SK-N-SH (cell line): ENCODE measurements around the gene SLC37A3. TPM values are rescaled to one million over a fixed set of nuclear protein-coding genes. Genes with fewer than 3 reads are reported as not detected.

Experiments used
- CTCF ChIA-PET: fragments of 300-600, 350-600 bp; formaldehyde crosslinking; extraction: SDS; loops from one replicate; lab custom pipeline; 2021; lab: Yijun Ruan, JAX
- POLR2A ChIA-PET: fragments of 350-600 bp; sonication (Branson Sonifier 250); formaldehyde crosslinking; extraction: SDS; loops from one replicate; lab custom pipeline; 2020; ENCODE audit warnings: antibody characterized with exemption, inconsistent platforms; lab: Yijun Ruan, JAX
- DNase-seq: peaks from one replicate; pipeline ENCODE4 v3.0.0; 2012
- H2AFZ ChIP-seq: fragments of 200-600 bp; sonication (generic); 2 replicates; pipeline ENCODE4 v1.8.1; 2016; ENCODE audit warnings: antibody characterized with exemption, mild to moderate bottlenecking, low read depth
- H3F3A ChIP-seq: fragments of 200-600 bp; sonication (generic); replicated peaks from 2 replicates; pipeline ENCODE3; 2016; ENCODE audit warnings: antibody characterized with exemption, mild to moderate bottlenecking; ENCODE audit not compliant: insufficient read depth
- H3K27ac ChIP-seq, 2 experiments: fragments of 200-500 bp in 1 of 2; fragments of 200-600 bp in 1 of 2; sonication (Bioruptor generic) in 1 of 2; sonication (generic), shearing (Covaris generic) in 1 of 2; 2 replicates each; pipeline versions ENCODE4 v1.5.1 to v1.6.1; 2014 to 2016; ENCODE audit warnings: low read depth in 2 of 2, inconsistent platforms in 1 of 2, low read length in 1 of 2, mild to moderate bottlenecking in 1 of 2, mixed read lengths in 1 of 2
- H3K27me3 ChIP-seq: fragments of 200-600 bp; sonication (generic), shearing (Covaris generic); 2 replicates; pipeline ENCODE4 v1.6.1; 2016; ENCODE audit warnings: mixed run types; ENCODE audit not compliant: insufficient read depth
- H3K36me3 ChIP-seq, 2 experiments: fragments of 200-500 bp in 1 of 2; fragments of 200-600 bp in 1 of 2; sonication (Bioruptor generic) in 1 of 2; sonication (generic) in 1 of 2; replicated peaks in 1 of 2; 2 replicates each; pipeline versions ENCODE3 to v1.5.1; 2014 to 2016; ENCODE audit warnings: low read length in 1 of 2, mild to moderate bottlenecking in 1 of 2; ENCODE audit not compliant: insufficient read depth in 2 of 2, control insufficient read depth in 1 of 2
- H3K4me1 ChIP-seq, 2 experiments: fragments of 200-500 bp in 1 of 2; fragments of 200-600 bp in 1 of 2; sonication (Bioruptor generic) in 1 of 2; sonication (generic), shearing (Covaris generic) in 1 of 2; 2 replicates each; pipeline versions ENCODE4 v1.5.1 to v1.6.1; 2014 to 2016; ENCODE audit warnings: low read depth in 1 of 2, low read length in 1 of 2, mixed run types in 1 of 2; ENCODE audit not compliant: insufficient read depth in 2 of 2, control insufficient read depth in 1 of 2
- H3K4me2 ChIP-seq: fragments of 200-600 bp; sonication (generic), shearing (Covaris generic); 2 replicates; pipeline ENCODE4 v1.6.1; 2017; ENCODE audit warnings: mixed run types
- H3K4me3 ChIP-seq, 2 experiments: fragments of 200-500 bp in 1 of 2; fragments of 200-600 bp in 1 of 2; sonication (Bioruptor generic) in 1 of 2; sonication (generic), shearing (Covaris generic) in 1 of 2; 2 replicates each; pipeline versions ENCODE4 v1.5.1 to v1.8.1; 2014 to 2016; ENCODE audit warnings: low read depth in 2 of 2, inconsistent platforms in 1 of 2, low read length in 1 of 2, mild to moderate bottlenecking in 1 of 2, mixed read lengths in 1 of 2, moderate library complexity in 1 of 2
- H3K79me2 ChIP-seq: fragments of 200-600 bp; sonication (generic); 2 replicates; pipeline ENCODE4 v1.8.1; 2017; ENCODE audit warnings: mild to moderate bottlenecking; ENCODE audit not compliant: insufficient read depth
- H3K9ac ChIP-seq: fragments of 200-600 bp; sonication (generic); 2 replicates; pipeline ENCODE4 v1.6.1; 2017; ENCODE audit warnings: mixed run types
- H3K9me2 ChIP-seq: fragments of 200-600 bp; sonication (generic); 2 replicates; pipeline ENCODE4 v1.6.1; 2017; ENCODE audit warnings: mixed run types
- H3K9me3 ChIP-seq: fragments of 200-600 bp; sonication (generic); 2 replicates; pipeline ENCODE4 v1.6.1; 2017; ENCODE audit warnings: mixed run types, mild to moderate bottlenecking, moderate library complexity
- H4K20me1 ChIP-seq: fragments of 200-600 bp; sonication (generic); 2 replicates; pipeline ENCODE4 v1.6.1; 2017; ENCODE audit warnings: mild to moderate bottlenecking, mixed run types; ENCODE audit not compliant: insufficient read depth
- CHD2 ChIP-seq: fragments of 150-350 bp; IDR thresholded peaks from 2 replicates; pipeline ENCODE4 v1.6.1; 2018; ENCODE audit warnings: low read length; ENCODE audit not compliant: partially characterized antibody
- CTCF ChIP-seq: fragments of 200-600 bp; sonication (generic); IDR thresholded peaks from 2 replicates; pipeline ENCODE4 v1.6.1; 2017; ENCODE audit warnings: antibody characterized with exemption, mild to moderate bottlenecking, moderate library complexity
- EP300 ChIP-seq, 2 experiments: IDR thresholded peaks; 2 replicates each; pipeline versions ENCODE4 v1.4.0 to v1.6.1; 2012; ENCODE audit warnings: borderline replicate concordance in 1 of 2, low read depth in 1 of 2, low read length in 1 of 2
- FOSL2 ChIP-seq: IDR thresholded peaks from 2 replicates; pipeline ENCODE4 v1.4.0; 2012; ENCODE audit warnings: low read depth, mild to moderate bottlenecking, moderate library complexity, borderline replicate concordance
- FOXJ3 ChIP-seq: sonication (generic); formaldehyde crosslinking; IDR thresholded peaks from 2 replicates; pipeline ENCODE4 v1.5.1; 2020; ENCODE audit warnings: mild to moderate bottlenecking, missing genetic modification reagents
- GABPA ChIP-seq: IDR thresholded peaks from 2 replicates; pipeline ENCODE4 v1.4.0; 2012; ENCODE audit warnings: low read depth, mild to moderate bottlenecking
- IRF3 ChIP-seq: fragments of 150-350 bp; IDR thresholded peaks from 2 replicates; pipeline ENCODE4 v1.6.1; 2016; ENCODE audit warnings: mild to moderate bottlenecking, low read depth, low read length
- JUND ChIP-seq: IDR thresholded peaks from 2 replicates; pipeline ENCODE4 v1.4.0; 2012
- MAX ChIP-seq: IDR thresholded peaks from 2 replicates; pipeline ENCODE4 v1.4.0; 2012; ENCODE audit warnings: low read depth
- NFIC ChIP-seq: IDR thresholded peaks from 2 replicates; pipeline ENCODE4 v1.4.0; 2012; ENCODE audit warnings: borderline replicate concordance
- POLR2AphosphoS5 ChIP-seq: IDR thresholded peaks from 2 replicates; pipeline ENCODE4 v1.6.1; 2012; ENCODE audit warnings: low read depth, low read length
- RAD21 ChIP-seq: IDR thresholded peaks from 2 replicates; pipeline ENCODE4 v1.6.1; 2012; ENCODE audit warnings: mild to moderate bottlenecking, low read length
- RCOR1 ChIP-seq: fragments of 150-350 bp; IDR thresholded peaks from 2 replicates; pipeline ENCODE4 v1.6.1; 2017; ENCODE audit warnings: antibody characterized with exemption, low read length
- SMC3 ChIP-seq: IDR thresholded peaks from 2 replicates; pipeline ENCODE4 v1.6.1; 2012; ENCODE audit warnings: low read depth, low read length, improper control_type of control experiment
- TAF1 ChIP-seq: IDR thresholded peaks from 2 replicates; pipeline ENCODE4 v1.6.1; 2012; ENCODE audit warnings: low read depth, mild to moderate bottlenecking, low read length, moderate library complexity, borderline replicate concordance
- TCF12 ChIP-seq: IDR thresholded peaks from 2 replicates; pipeline ENCODE4 v1.4.0; 2012
- TEAD4 ChIP-seq: IDR thresholded peaks from 2 replicates; pipeline ENCODE4 v1.4.0; 2012; ENCODE audit warnings: mild to moderate bottlenecking, borderline replicate concordance; ENCODE audit not compliant: insufficient read depth
- USF1 ChIP-seq: IDR thresholded peaks from 2 replicates; pipeline ENCODE4 v1.4.0; 2012; ENCODE audit warnings: low read depth, borderline replicate concordance
- WGBS: methylation state at CpG from one replicate; pipeline ENCODE4 v1.1.6; 2017; ENCODE audit warnings: low lambda C conversion rate; 5-methylcytosine and 5-hydroxymethylcytosine counted together
- polyA plus RNA-seq, 3 experiments: library from polyadenylated mRNA; depleted of rRNA; stranded (reverse); fragments of >200 nt; gene quantifications; 2 replicates each; pipeline ENCODE4 v1.2.3, GENCODE V29; 2012

Gene SLC37A3
- polyA plus RNA-seq, 1 of the 3 experiments (the other 2 are of a cell fraction) = 53.3 TPM

- Histone ChIP-seq H2AFZ (no peak overlapping the region), H4K20me1 (no peaks in the 10 kb centered on the region), H3K79me2 (no peaks in the 10 kb centered on the region), H3K27ac (no peak overlapping the region), H3F3A (no peaks in the 10 kb centered on the region), H3K9me3 (no peaks in the 10 kb centered on the region), H3K9me2 (no peaks in the 10 kb centered on the region), H3K4me2 (no peak overlapping the region), H3K36me3 (no peaks in the 10 kb centered on the region)
- CTCF ChIA-PET = no interaction called here
- POLR2A ChIA-PET = no interaction called here
- TF ChIP-seq MAX (no peak), CHD2 (no peak), RCOR1 (no peak), USF1 (no peak), SMC3 (no peak), EP300 (IDR thresholded peaks at IDR 0.05; ENCODE audit: borderline replicate concordance in 1 of 2, low read depth in 1 of 2, low read length in 1 of 2) (no peak), NFIC (no peak), TEAD4 (no peak), POLR2AphosphoS5 (no peak), TAF1 (no peak), TCF12 (no peak), FOXJ3 (CRISPR knock-in tag) (no peak), CTCF (no peak), IRF3 (no peak), GABPA (no peak), FOSL2 (no peak), JUND (no peak), RAD21 (no peak)
- TF ChIP-seq, all 33 proteins: peak for 0
- H3K4me3 ChIP-seq = no peak overlapping the region
- no peaks in the 10 kb centered on the region for H3K27me3 ChIP-seq
- no peaks in the 10 kb centered on the region for H3K4me1 ChIP-seq
- DNase-seq = no peak
- no peak overlapping the region for H3K9ac ChIP-seq
- 83% methylated on average over 8 of the region's 8 CpGs for WGBS
Measured at GRCh38 chr7:140295224-140295738, 103.0 kb downstream of the SLC37A3 start.
